GM12874 (cell line): ENCODE data around the gene ADORA2B.

Source experiments
- TF ChIP-seq, protein P1 (sequence below): IDR thresholded peaks from 2 replicates; pipeline ENCODE4 v1.5.1; 2011; ENCODE audit warnings: low read depth, mild to moderate bottlenecking, control low read depth, low read length, moderate library complexity; ENCODE audit not compliant: insufficient read depth

The ADORA2B gene

DNA sequence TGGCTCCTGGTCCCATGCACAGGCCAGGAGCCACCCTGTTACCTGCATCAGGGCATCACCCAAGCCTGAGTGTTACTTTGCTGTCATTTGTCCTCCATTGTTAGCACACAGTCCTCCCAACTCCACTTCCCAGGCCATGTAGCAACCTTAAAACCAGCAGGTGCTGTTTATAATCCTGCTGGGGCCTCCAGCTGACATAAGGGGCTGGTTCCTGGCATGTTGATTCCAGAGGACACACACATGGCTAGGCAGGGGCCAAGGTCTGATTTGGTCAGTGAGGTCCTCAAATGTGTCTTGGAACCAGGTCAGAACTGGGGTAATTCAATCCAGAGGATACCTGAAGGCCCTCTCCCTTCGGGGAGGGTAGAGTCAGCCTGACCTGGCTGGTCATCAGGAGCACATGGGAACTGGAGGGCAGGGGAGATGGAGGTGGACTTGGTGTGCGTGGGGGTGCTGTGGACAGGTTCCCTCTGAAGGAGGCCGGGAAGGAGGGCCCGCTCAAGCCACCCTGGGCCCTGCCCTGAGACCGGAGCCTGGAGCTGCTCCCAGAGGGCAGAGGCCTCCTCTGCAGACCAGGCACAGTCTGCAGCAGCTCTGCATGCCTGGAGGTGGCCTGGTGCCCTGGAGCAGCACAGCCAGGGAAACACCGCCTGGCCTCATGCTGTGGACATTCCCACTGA lies 6.6 kb downstream of the ADORA2B start:
- TF ChIP-seq, protein P1, sequence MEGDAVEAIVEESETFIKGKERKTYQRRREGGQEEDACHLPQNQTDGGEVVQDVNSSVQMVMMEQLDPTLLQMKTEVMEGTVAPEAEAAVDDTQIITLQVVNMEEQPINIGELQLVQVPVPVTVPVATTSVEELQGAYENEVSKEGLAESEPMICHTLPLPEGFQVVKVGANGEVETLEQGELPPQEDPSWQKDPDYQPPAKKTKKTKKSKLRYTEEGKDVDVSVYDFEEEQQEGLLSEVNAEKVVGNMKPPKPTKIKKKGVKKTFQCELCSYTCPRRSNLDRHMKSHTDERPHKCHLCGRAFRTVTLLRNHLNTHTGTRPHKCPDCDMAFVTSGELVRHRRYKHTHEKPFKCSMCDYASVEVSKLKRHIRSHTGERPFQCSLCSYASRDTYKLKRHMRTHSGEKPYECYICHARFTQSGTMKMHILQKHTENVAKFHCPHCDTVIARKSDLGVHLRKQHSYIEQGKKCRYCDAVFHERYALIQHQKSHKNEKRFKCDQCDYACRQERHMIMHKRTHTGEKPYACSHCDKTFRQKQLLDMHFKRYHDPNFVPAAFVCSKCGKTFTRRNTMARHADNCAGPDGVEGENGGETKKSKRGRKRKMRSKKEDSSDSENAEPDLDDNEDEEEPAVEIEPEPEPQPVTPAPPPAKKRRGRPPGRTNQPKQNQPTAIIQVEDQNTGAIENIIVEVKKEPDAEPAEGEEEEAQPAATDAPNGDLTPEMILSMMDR = no peak

DNA sequence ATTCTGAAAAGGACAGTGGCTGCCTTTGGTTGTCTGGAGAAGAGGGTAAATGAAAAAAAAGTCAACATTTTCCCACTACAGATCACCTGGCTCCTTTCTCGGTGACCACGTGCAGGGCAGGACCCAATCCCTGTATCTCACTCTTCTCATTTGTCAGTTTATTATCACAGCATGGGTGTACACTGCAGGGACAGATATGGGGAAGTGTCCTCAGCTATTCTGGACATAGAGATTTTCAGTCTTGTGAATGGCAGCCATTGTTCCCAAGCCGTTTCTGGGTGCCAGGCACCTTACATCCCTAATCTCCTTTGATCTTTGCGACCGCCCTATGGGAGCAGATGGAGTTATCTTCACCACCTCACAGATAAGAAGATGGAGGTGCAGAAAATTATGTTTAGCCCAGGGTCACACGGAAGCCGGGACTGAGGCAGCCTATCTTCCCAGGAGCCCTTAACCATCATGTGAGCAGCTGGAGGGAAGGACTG lies 7.2 kb downstream of the ADORA2B start:
- TF ChIP-seq, protein P1 = no peak

DNA sequence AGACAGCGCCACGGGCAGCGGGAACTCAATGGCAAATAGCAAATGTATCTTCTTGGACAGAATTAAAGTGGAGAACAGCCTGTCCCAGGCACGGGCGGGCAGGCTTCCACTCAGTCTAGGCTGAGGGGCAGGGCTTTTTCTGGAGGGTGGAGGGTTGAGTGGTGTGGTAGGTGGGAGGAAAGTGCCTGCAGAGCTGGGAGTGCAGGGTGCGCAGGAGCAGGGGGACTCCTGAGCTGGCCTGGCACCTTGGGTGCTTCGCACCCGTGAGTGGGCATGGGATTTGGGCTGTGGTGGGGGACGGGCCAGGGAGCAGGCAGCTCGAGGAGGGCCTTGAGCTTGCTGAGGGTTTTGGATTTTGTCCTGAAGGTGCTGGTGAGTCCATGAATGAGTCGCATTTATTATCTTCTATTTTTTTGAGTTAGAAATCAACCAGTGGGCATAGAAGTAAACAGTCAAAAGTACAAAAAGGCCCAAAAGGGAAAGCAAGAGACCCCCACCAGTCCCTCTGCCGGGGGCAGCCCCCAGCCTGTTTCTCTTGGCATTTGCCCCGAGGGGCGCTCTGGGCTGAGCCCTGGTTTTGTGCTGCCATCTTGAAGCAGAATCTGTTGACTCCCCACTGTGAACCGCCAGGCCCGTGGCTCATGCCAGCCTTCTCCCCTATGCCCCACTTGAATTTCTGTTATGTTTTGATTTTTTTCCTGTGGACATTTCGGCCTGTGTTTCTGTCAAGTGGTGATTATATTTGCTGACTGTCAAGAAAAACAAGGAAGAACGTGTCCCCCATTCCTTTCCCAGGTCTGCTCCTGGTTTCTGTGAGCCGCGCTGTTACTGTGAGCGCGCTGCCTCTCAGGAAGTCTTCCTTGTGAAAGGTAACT lies 8.2 kb downstream of the ADORA2B start:
- TF ChIP-seq, protein P1 = no peak

DNA sequence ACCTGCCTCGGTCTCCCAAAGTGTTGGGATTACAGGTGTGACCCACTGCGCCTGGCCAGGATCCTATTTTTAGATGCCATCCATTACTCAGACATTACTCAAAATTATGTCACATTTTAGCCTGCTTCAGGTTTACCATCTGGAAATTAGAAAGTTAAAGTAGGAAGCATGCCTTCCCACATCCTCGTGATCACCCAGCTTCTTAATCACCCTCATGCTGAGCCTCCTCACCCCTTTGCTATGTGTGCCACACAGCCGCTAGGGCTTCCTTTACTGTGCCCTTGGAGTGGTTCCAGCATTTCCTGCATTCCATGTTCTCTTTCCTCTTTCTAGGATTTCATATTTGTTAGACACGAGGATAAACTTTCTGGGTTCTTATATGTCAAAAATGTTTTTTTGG lies 9.3 kb downstream of the ADORA2B start:
- TF ChIP-seq, protein P1 = no peak

DNA sequence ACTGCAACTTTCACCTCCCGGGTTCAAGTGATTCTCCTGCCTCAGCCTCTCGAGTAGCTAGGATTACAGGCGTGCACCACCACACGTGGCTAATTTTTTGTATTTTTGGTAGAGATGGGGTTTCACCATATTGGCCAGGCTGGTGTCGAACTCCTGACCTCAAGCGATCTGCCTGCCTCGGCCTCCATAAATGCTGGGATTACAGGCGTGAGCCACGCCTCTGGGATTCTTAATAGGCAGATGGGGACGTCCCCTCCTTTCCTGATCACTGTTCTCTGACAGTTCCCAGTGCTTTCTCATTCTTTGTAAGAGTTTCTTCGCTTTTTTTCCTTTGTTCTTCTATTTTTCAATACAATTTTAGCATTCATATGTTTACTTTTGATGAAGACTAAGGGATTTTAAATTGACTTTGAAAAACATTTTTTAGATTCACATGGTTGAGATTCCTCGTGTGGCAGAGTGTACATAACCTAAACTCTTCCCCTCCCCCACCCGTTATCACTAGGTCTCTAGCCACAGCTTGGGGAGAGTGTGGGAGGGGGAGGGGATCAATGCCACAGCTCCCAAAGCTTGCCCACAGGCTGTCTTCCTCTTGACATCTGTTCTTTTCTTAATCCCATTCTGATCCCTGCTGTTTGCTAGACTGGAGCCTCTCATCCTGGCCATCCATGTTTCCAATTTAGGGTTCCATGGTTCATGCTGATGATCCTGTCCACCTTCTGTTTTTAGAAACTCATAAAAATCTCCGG lies 11.0 kb downstream of the ADORA2B start:
- TF ChIP-seq, protein P1 = no peak

DNA sequence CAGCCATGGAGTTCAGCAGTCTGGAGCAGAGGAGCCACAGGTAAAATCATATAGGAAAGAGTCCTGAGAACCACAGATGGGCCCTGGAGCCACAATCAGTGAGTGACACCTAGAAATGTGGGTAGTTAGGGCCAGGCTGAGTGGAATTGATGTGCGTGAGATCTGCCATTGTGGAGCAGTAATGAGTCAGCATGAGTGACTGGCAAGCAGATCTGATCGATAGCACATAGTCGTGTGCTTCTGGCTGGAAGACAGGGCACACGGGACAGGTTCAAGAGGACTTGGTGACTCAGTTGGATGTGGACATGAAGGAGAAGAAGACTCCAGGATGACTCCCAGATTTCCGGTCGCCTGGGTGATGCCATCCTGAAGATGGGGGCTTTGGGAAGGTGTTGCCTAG lies 12.3 kb downstream of the ADORA2B start:
- TF ChIP-seq, protein P1 = no peak
